ENCODE data around the gene SPATS1.

The SPATS1 gene

GRCh38 chr6:44355640-44356039 lies 13.2 kb downstream of the SPATS1 start:
- no peak for DNase-seq (ENCODE audit: low read depth, low spot score)

GRCh38 chr6:44356487-44356886 lies 14.0 kb downstream of the SPATS1 start:
- in situ Hi-C loops (cut with HindIII; ENCODE audit: low sequenced_read_pairs): no loop called here
- no peak for TF ChIP-seq CTCF (IDR thresholded peaks at IDR 0.05; ENCODE audit: low read depth, low read length)
- no peak for DNase-seq (ENCODE audit: low read depth, low spot score)
- H3K4me3 ChIP-seq (ENCODE audit: low read depth, low read length): no peak overlapping the region

More at GRCh38 chr6:44355640-44356039, 13.2 kb downstream of the SPATS1 start:
- no peak overlapping the region for H3K4me3 ChIP-seq (ENCODE audit: low read depth, low read length)
- no peak for TF ChIP-seq CTCF (IDR thresholded peaks at IDR 0.05; ENCODE audit: low read depth, low read length)
- in situ Hi-C loops (cut with HindIII; ENCODE audit: low sequenced_read_pairs): no loop called here

GRCh38 chr6:44359973-44360372 lies 17.5 kb downstream of the SPATS1 start:
- in situ Hi-C loops (cut with HindIII; ENCODE audit: low sequenced_read_pairs): no loop called here
- no peak for DNase-seq (ENCODE audit: low read depth, low spot score)
- TF ChIP-seq CTCF (IDR thresholded peaks at IDR 0.05; ENCODE audit: low read depth, low read length): no peak
- no peak overlapping the region for H3K4me3 ChIP-seq (ENCODE audit: low read depth, low read length)

- in situ Hi-C loops (cut with HindIII; ENCODE audit: low sequenced_read_pairs): no loop called here
- DNase-seq (ENCODE audit: low read depth, low spot score): no peak
- no peak for TF ChIP-seq CTCF (IDR thresholded peaks at IDR 0.05; ENCODE audit: low read depth, low read length)
- H3K4me3 ChIP-seq (ENCODE audit: low read depth, low read length): no peak overlapping the region
Observed at GRCh38 chr6:44361947-44362346, 19.5 kb downstream of the SPATS1 start.

GRCh38 chr6:44363377-44363926 lies 21.0 kb downstream of the SPATS1 start:
- in situ Hi-C loops (cut with HindIII; ENCODE audit: low sequenced_read_pairs): no loop called here
- DNase-seq (ENCODE audit: low read depth, low spot score): no peak
- TF ChIP-seq CTCF (IDR thresholded peaks at IDR 0.05; ENCODE audit: low read depth, low read length): no peak
- H3K4me3 ChIP-seq (ENCODE audit: low read depth, low read length): no peak overlapping the region

- no peak overlapping the region for H3K4me3 ChIP-seq (ENCODE audit: low read depth, low read length)
- DNase-seq (ENCODE audit: low read depth, low spot score): no peak
- TF ChIP-seq CTCF (IDR thresholded peaks at IDR 0.05; ENCODE audit: low read depth, low read length): no peak
- in situ Hi-C loops (cut with HindIII; ENCODE audit: low sequenced_read_pairs): no loop called here
Observed at GRCh38 chr6:44366781-44367180, 24.3 kb downstream of the SPATS1 start.

- no peak for DNase-seq (ENCODE audit: low read depth, low spot score)
- no peak overlapping the region for H3K4me3 ChIP-seq (ENCODE audit: low read depth, low read length)
- TF ChIP-seq CTCF (IDR thresholded peaks at IDR 0.05; ENCODE audit: low read depth, low read length): no peak
- in situ Hi-C loops (cut with HindIII; ENCODE audit: low sequenced_read_pairs): no loop called here
Observed at GRCh38 chr6:44367681-44368080, 25.2 kb downstream of the SPATS1 start.
